Epithelial cell of esophagus (primary cell): ENCODE results near the gene PGLYRP1.

ENCODE experiments used
- DNase-seq: peaks from one replicate; pipeline ENCODE4 v3.0.0; 2010; ENCODE audit warnings: low read depth
- H3K4me3 ChIP-seq: 2 replicates; pipeline ENCODE4 v1.5.1; 2011; ENCODE audit warnings: mild to moderate bottlenecking, low read length, control low read depth
- CTCF ChIP-seq: IDR thresholded peaks from 2 replicates; pipeline ENCODE4 v1.5.1; 2011; ENCODE audit warnings: low read depth, mild to moderate bottlenecking, low read length, control low read depth, inconsistent platforms; ENCODE audit not compliant: insufficient read depth; ENCODE audit errors: missing control alignments

PGLYRP1 gene

GRCh38 chr19:45969676-45970075 is 53.2 kb downstream of the PGLYRP1 start:
- no peak for DNase-seq
- no peak overlapping the region for H3K4me3 ChIP-seq
- TF ChIP-seq CTCF: no peak
